Spleen (tissue), 11 donors: Measurements from ENCODE around the gene TKT. TPM values are rescaled to one million over a fixed set of nuclear protein-coding genes. Genes with fewer than 3 reads are reported as not detected.

Experiments used
- DNase-seq: peaks from one replicate; pipeline ENCODE4 v3.0.0-alpha.2; 2020
- H3K27ac ChIP-seq, 8 donors: fragments of 200-600 bp; sonication (generic) in 7 of 8; 1 replicate in 4 of 8; 2 replicates in 4 of 8; pipeline versions ENCODE4 v1.5.0 to v1.8.0; 2016 to 2021; ENCODE audit warnings: inconsistent platforms in 4 of 8, mild to moderate bottlenecking in 4 of 8, moderate library complexity in 1 of 8
- H3K27me3 ChIP-seq, 7 donors: fragments of 200-600 bp; sonication (generic) in 6 of 7; replicated peaks in 1 of 7; 1 replicate in 4 of 7; 2 replicates in 3 of 7; pipeline versions ENCODE4 v1.5.0 to v1.8.0; 2016 to 2021; ENCODE audit warnings: inconsistent platforms in 3 of 7, mild to moderate bottlenecking in 1 of 7
- H3K36me3 ChIP-seq, 6 donors: fragments of 200-600 bp; sonication (generic) in 5 of 6; 1 replicate in 4 of 6; 2 replicates in 2 of 6; pipeline versions ENCODE4 v1.5.0 to v1.8.0; 2016 to 2021; ENCODE audit warnings: inconsistent platforms in 2 of 6
- H3K4me1 ChIP-seq, 6 donors: fragments of 200-600 bp; sonication (generic) in 5 of 6; 1 replicate in 3 of 6; 2 replicates in 3 of 6; pipeline versions ENCODE4 v1.5.0 to v1.8.0; 2016 to 2021; ENCODE audit warnings: inconsistent platforms in 3 of 6
- H3K4me3 ChIP-seq, 8 donors: fragments of 200-600 bp; sonication (generic) in 7 of 8; 1 replicate in 4 of 8; 2 replicates in 4 of 8; pipeline versions ENCODE4 v1.5.0 to v1.8.0; 2016 to 2021; ENCODE audit warnings: inconsistent platforms in 4 of 8, mild to moderate bottlenecking in 4 of 8, moderate library complexity in 2 of 8
- H3K9me3 ChIP-seq, 8 donors: fragments of 200-600 bp; sonication (generic) in 7 of 8; 1 replicate in 4 of 8; 2 replicates in 4 of 8; pipeline versions ENCODE4 v1.5.0 to v1.8.0; 2016 to 2021; ENCODE audit warnings: inconsistent platforms in 4 of 8
- CTCF ChIP-seq, 11 experiments: fragments of 200-600 bp in 7 of 11; fragments of 450-650 bp in 4 of 11; sonication (generic) in 4 of 11; IDR thresholded peaks in 8 of 11; conservative IDR thresholded peaks in 3 of 11; 1 replicate in 7 of 11; 2 replicates in 4 of 11; pipeline versions ENCODE4 v1.4.0 to v1.8.0; 2016 to 2021; ENCODE audit warnings: antibody characterized with exemption in 11 of 11, inconsistent platforms in 4 of 11, mild to moderate bottlenecking in 1 of 11
- POLR2A ChIP-seq, 3 donors: fragments of 450-650 bp; IDR thresholded peaks; one replicate each; pipeline ENCODE4 v1.5.1; 2017; ENCODE audit warnings: antibody characterized with exemption in 3 of 3, mild to moderate bottlenecking in 1 of 3
- POLR2AphosphoS5 ChIP-seq, 3 donors: sonication (generic); formaldehyde crosslinking; IDR thresholded peaks; one replicate each; pipeline ENCODE4 v1.5.1; 2017; ENCODE audit warnings: antibody characterized with exemption in 3 of 3
- WGBS, 5 donors: extraction: QIAGEN DNeasy Blood & Tissue Kit in 3 of 5; methylation state at CpG; one replicate each; pipeline versions ENCODE4 v1.1.5 to v1.1.7; 2013 to 2018; 5-methylcytosine and 5-hydroxymethylcytosine counted together
- intact Hi-C: fragments of 100-400 bp; cut with DNase I; formaldehyde crosslinking; loops from one replicate; pipeline ENCODE4 v1.15.0; 2023; ENCODE audit warnings: low total_unique reads
- polyA plus RNA-seq, 3 donors: library from polyadenylated mRNA; stranded (reverse); fragments of 200-250 nt; gene quantifications; one replicate each; pipeline ENCODE4 v1.2.1, GENCODE V29; 2013
- total RNA-seq, 7 donors: library from RNA; depleted of rRNA in 3 of 7; stranded (reverse); fragments of >200 nt in 3 of 7; fragmentation: NEBNext Ultra II Directional in 4 of 7; extraction: Animal tissue kit (Norgen Biotek cat#: 25700) in 4 of 7; gene quantifications; one replicate each; pipeline versions ENCODE4 v1.1.0 to v1.2.1, GENCODE V29; 2016 to 2021
- donor health status: healthy with polysubstance abuse.
- donor health status: DM: no; HTN: no; CAD: no; lungs with moderate emphysema.
- donor health status: DM: no; HTN: no; CAD: no.
- donor health status: Bipolar disorder and iron deficiency.
- donor health status: healthy.
- donor health status: DM: no; HTN: no; CAD: no.
- donor health status: DM: yes; HTN: yes; CAD: no.

Gene TKT
- total and polyA plus RNA-seq, 10 donors, result 110 to 490 (median 273) TPM

DNA sequence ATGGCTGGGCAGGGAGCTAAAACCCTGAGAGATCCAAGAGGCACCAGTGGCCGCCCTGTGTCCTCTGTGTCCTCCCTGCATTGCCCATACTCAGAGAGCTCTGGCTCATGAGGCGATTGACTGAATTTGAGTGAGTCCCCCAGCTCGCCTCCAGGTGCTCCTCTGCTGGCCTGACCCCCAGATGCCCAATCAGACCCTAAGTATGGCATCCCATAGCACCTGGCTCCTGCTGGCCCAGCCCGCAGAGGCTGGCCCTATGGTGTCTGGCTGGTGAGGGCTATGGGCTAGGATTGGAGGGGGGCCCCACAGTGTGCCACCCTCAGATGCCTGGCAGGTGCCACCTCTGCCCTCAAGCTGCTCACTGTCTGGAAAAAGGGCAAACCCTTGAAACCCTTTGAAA lies 1.6 kb upstream of the TKT start:
- H3K4me3 ChIP-seq, result no peak overlapping the region
- 96 to 97% (median 97%) methylated on average over 3 to 4 of the region's 4 CpGs for WGBS, 5 donors
- no peaks in the 10 kb centered on the region for H3K36me3 ChIP-seq
- intact Hi-C loops, result no loop called here
- H3K4me1 ChIP-seq, result peaks cover 15 to 52% (median 32%) of the 10 kb centered on the region in 6 donors
- H3K27me3 ChIP-seq, result no peaks in the 10 kb centered on the region
- peak; percentile 74 for DNase-seq
- H3K27ac ChIP-seq, result no peak overlapping the region
- H3K9me3 ChIP-seq, result no peaks in the 10 kb centered on the region
- TF ChIP-seq CTCF (IDR thresholded peaks at IDR 0.05 in 8 of 11, conservative IDR thresholded peaks at IDR 0.05 in 3 of 11), result no peak
- TF ChIP-seq POLR2A (IDR thresholded peaks at IDR 0.05), result no peak
- no peak for TF ChIP-seq POLR2AphosphoS5 (IDR thresholded peaks at IDR 0.05)

GRCh38 chr3:53256704-53257055 lies 858 bp upstream of the TKT start:
- no peak for DNase-seq
- Histone ChIP-seq H3K4me1 (peaks cover 15 to 54% (median 40%) of the 10 kb centered on the region in 6 donors), H3K36me3 (no peaks in the 10 kb centered on the region), H3K27me3 (no peaks in the 10 kb centered on the region), H3K9me3 (no peaks in the 10 kb centered on the region), H3K4me3 (no peak overlapping the region), H3K27ac (peak overlapping the region in 1 of 8 donors; percentile 98)
- TF ChIP-seq POLR2A (IDR thresholded peaks at IDR 0.05) (no peak), CTCF (IDR thresholded peaks at IDR 0.05 in 8 of 11, conservative IDR thresholded peaks at IDR 0.05 in 3 of 11) (no peak), POLR2AphosphoS5 (IDR thresholded peaks at IDR 0.05) (no peak)
- intact Hi-C loops, result no loop called here
- 87 to 96% (median 93%) methylated on average over 5 of the region's 5 CpGs for WGBS, 5 donors

DNA sequence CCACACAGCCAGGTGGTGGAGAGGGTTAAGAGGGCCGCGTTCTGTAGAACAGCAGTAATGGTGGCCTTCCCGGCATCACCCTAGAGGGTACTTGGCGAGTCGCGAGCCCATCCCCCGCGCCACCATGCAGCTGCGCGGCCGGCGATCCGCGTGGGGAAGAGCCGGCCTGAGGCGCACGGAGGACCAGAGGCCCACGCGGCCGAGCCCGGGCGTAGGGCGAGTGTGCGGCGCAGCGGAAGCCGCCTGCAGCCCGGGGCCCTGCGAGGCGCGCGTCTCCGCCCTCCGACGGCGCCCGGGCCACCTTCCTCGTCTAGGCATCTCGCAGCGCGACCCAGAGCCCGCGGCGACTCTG lies 423 bp downstream of the TKT start:
- peak; percentile 92 for DNase-seq
- TF ChIP-seq POLR2A (IDR thresholded peaks at IDR 0.05) (no peak), POLR2AphosphoS5 (IDR thresholded peaks at IDR 0.05) (no peak), CTCF (IDR thresholded peaks at IDR 0.05 in 8 of 11, conservative IDR thresholded peaks at IDR 0.05 in 3 of 11) (no peak)
- peaks cover 21 to 60% (median 53%) of the 10 kb centered on the region in 6 donors for H3K4me1 ChIP-seq

GRCh38 chr3:53254509-53255422 lies 1.1 kb downstream of the TKT start:
- Histone ChIP-seq H3K4me1 (peaks cover 24 to 67% (median 59%) of the 10 kb centered on the region in 6 donors), H3K27me3 (no peaks in the 10 kb centered on the region)

More for the DNA sequence above, 423 bp downstream of the TKT start:
- WGBS, 5 donors, result 0 to 1% (median 0%) methylated on average over 2 to 44 of the region's 44 CpGs
- Histone ChIP-seq H3K27ac (peak overlapping the region; percentile 75 to 98 (median 94)), H3K4me3 (peak overlapping the region; percentile 92 to 100 (median 98)), H3K9me3 (no peaks in the 10 kb centered on the region), H3K27me3 (no peaks in the 10 kb centered on the region), H3K36me3 (no peaks in the 10 kb centered on the region)
- intact Hi-C loops, result no loop called here

More at GRCh38 chr3:53254509-53255422, 1.1 kb downstream of the TKT start:
- intact Hi-C loops, result no loop called here
- Histone ChIP-seq H3K27ac (peak overlapping the region; percentile 75 to 98 (median 94)), H3K9me3 (no peaks in the 10 kb centered on the region), H3K4me3 (peak overlapping the region; percentile 92 to 100 (median 98)), H3K36me3 (no peaks in the 10 kb centered on the region)
- peak; percentile 92 for DNase-seq
- 0 to 2% (median 1%) methylated on average over 27 to 32 of the region's 32 CpGs for WGBS, 5 donors
- TF ChIP-seq POLR2A (IDR thresholded peaks at IDR 0.05) (no peak), POLR2AphosphoS5 (IDR thresholded peaks at IDR 0.05) (peak; percentile 17 to 62 (median 51))
